ENCODE results near the gene RTN4.

- TF ChIP-seq ELF4 (IDR thresholded peaks at IDR 0.05) = no peak
- no peak for TF ChIP-seq LEF1 (IDR thresholded peaks at IDR 0.05; ENCODE audit: borderline replicate concordance)
- TF ChIP-seq FOXM1 (IDR thresholded peaks at IDR 0.05; ENCODE audit: borderline replicate concordance) = no peak
- no peak for TF ChIP-seq SUZ12 (IDR thresholded peaks at IDR 0.05)
- no peak for TF ChIP-seq ZNF384 (IDR thresholded peaks at IDR 0.05)
- TF ChIP-seq PKNOX1 (IDR thresholded peaks at IDR 0.05) = no peak
- TF ChIP-seq CTBP1 (IDR thresholded peaks at IDR 0.05; ENCODE audit: borderline replicate concordance) = no peak
- no peak for TF ChIP-seq TARDBP (IDR thresholded peaks at IDR 0.05)
- no peak for TF ChIP-seq HDGF (IDR thresholded peaks at IDR 0.05; ENCODE audit: borderline replicate concordance)
Measured at GRCh38 chr2:55043841-55044240, 6.4 kb downstream of the RTN4 start.

Data from HEK293T (cell line).